Activated T-cell treated with anti-CD3 and anti-CD28 coated beads for 4 hours (primary cell): ENCODE results near the gene HECW1.

Experiments used
- DNase-seq: peaks from one replicate; pipeline ENCODE4 v3.0.0-alpha.2; 2020

Gene HECW1

DNA sequence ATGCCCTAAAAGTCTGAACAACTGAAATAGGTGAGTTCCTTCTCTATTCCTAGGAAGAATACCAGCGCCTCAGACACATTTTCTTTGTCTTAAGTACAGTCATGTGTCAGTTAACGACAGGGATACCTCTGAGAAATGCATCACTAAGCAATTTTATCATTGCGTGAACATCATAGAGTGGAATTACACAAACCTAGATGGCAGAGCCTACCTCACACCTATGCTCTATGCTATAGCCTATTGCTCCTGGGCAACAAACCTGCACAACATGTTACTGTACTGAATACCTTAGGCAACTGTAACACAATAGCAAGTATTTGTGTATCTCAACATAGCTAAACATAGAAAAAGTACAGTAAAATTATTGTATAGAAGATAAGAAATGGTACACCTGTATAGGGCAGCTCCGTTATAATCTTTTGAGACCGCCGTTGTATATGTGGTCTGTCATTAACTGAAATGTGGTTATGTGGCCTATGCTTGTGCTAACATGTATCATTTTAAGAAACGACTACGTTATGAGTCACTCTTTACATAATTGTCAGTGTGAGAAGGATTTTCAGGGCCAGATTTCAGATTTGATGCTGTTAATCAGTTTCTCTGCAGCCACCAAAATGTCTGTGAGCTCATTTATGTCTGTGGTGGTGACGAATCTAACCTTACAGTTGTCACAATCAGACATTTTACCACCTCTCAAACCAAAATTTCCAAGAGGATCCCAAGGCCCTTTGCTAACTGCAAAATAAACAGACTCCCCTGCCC lies 404.3 kb downstream of the HECW1 start:
- DNase-seq, result no peak

DNA sequence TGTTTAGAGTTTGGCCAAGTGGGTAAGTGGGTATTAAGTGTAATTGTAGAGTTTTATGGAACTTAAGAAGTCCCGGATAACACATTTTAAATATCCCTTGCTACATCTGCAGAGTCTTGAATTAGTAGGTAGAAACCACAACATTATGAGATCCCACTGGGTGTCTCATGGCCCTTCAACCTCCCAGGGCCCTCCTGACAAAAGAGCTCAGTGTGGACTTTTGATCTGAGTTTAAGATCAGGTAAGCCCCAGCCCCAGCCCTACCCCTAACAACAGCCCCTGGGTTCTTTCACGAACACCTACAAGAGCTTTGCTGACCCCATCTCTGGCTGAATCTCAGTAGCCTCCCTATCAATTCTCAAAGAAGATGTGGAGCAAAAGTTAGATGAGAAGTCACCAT lies 405.0 kb downstream of the HECW1 start:
- DNase-seq, result no peak

DNA sequence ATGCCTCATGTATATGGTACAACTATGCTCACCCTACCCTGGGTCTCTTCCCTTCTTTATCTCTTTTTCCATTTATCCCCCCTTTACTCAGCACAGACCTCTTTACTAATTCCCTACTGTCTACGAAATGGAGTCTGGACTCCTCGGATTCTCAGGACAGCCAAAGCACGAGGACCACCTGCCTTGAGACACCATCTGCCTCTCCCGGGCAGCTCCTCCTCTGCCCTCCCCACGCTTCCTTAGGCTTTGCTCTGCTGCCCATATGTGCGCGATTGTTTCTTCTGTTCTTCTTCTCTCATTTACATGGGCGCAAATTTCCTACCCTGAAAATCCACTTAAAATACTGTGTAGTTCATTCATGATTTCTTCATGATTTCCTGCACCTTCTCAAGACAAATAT lies 407.8 kb downstream of the HECW1 start:
- DNase-seq, result no peak

DNA sequence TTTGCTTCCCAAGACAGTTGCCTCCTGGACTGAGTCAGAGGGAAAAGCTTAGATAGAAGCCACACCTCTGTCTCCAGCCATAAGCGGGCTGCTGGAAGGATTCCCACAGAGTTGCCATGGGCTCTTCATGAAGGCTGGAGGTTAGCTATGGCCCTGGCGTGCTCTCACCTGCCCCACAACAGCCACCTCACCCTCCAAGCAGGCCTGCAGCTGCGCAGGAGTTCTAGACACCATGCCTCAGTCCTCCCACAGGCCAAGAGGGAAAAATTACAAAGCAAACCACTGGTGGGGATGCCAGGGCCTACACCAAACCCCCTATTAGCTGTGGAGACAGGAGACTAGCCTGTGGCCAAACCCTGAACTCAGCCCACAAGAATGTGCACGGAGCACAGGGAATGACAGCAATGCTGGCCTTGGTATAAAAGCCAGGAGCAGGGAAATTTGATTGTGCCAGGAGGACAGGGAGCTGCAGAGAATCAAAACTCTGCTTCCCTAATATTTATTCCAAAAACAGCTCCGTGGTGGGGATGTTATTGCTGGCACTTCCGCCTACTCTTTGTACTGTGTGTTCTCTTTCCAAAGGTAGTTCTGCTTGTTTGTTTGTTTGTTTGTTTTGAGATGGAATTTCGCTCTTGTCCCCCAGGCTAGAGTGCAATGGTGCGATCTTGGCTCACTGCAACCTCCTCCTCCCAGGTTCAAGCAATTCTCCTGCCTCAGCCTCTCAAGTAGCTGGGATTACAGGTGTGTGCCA lies 410.1 kb downstream of the HECW1 start:
- DNase-seq, result no peak

DNA sequence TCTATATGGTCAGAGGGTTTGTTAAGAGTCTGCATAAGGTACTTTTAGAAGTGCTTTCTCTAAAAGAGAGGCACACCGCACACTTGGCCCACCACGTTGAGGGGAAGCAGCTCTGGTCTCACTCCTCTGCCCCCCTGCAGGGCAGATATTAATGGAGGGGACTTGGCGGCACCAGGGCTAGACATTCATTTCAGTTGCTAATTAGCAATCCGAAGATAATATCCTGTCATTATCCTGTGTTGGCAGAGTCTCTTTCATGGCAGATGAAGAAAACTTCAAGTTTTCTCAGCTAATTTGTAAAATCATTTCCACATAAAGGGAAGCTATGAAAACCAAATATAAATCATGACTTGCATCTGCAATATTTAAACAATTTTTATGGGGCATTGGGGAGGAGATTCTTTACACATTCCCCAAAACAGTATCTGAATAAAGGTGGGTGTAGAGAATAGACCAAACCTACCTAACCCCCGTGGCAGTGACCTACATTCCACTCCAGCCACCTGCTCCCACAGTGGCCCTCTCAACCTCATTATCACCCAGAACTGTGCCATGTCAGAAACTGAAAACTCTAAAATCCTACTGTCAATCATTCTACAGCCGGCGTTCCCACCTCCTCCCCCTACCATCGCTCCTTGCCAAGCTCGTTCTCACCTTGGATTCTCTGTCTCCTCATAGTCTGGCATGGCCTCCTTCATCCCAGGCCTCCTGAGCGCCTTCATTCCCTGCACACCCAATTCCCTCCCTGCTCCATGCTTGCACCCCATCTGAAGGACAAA lies 416.3 kb downstream of the HECW1 start:
- DNase-seq, result no peak

DNA sequence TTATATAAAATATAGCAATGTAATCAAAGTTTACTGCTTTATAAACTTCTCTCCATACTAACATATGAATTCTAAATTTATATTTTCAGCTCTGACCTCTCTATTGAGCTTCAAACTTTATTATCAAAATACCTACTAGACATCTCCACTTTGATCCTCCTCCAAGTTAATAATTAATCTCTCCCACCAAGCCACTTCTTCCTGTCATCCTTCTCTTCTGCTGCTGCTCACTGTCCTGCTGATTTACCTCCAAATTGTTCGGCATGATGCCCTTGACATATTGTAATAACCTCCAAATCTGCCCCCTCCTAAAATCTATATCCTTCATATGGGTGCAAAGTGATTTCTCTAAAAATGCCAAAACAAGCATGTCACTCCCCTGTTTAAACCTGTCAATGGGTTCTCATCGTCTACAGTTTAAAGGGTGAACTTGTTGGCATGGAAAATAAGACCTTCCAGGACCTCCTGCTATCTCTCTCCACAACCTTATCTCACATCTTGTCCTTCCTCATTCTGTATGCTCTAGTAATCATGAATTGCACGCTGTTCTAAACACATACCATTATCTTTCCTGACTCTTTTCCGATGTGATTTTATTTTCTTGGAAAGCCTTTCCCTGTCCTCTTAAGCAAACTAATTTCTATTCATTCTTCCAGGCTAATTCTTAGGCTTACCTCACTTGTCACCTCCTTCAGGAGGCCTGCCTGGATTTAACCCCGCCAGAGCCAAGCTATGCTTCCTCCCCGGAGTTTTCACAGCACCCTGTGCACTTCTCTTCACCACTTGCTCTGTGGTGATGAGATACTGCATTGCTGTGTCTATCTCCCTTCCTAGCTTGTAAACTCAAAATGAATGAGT lies 418.3 kb downstream of the HECW1 start:
- no peak for DNase-seq

DNA sequence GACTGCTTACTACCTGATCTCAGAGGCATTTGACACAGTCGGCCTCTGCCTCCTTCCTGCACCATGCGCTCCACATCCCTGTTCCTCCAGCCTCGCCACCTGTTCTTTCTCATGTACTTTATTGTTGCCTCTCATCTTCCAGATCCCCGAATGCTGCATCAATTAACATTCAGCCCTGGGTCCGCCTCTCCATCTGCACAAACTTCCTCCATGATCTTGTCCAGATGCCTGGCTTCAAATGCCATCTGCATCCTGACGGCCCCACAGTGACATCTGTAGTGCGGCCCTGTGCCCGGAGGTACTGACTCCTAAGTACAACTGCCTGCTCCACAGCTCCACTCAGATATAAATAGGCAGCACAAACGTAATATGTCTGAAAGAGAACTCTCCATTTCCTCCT lies 419.3 kb downstream of the HECW1 start:
- no peak for DNase-seq

DNA sequence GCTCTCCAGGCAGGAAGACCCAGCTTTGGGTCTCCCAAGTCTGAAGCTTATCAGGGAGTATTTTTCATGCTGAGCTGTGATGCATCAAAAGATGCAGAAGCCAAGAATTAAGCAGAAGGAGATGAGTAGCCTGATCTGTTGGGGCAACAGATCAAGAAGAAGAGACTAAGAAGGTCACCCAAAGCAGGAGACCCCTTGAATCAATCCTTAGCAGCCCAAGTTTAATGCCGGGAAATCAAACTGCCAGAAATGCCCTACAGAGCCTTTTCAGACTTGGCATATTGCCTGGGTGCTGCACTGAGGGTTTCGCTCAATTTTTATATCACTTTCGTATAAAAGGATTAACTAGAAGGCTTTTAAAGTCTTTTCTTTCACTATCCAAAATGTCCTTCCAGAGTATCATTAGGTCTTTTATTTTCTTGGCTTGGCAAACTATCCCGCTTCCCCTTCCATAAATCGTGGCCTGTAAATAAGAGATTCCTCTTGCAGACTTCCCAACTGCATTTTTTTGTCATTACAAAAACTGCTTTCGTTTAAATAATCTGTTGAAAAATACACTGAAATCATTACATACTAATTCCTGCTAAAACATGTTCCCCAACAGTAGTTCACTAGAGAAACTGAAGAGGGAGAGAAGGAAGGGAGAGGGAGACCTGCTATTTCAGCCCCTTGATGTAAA lies 421.5 kb downstream of the HECW1 start:
- DNase-seq, result no peak

DNA sequence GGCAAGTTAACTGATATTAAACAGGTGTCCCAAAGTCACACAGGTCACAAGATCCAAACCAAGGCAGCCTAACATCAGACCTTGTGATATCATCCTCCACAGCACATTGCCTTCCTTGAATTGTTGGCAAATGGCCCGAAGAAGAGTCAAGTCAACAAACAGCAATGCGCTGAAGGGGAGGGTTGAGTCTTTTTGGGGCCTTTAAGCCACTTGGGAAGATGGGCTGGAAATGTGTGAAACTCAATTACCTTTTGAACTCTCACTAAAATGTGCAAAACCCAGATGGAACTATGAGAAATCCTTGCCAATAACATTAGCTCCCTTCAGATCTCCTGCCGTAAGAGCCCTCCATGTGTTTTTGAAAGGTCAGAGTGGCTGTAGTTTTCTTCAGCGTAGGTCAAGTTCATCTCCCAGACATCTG lies 422.6 kb downstream of the HECW1 start:
- DNase-seq, result no peak

DNA sequence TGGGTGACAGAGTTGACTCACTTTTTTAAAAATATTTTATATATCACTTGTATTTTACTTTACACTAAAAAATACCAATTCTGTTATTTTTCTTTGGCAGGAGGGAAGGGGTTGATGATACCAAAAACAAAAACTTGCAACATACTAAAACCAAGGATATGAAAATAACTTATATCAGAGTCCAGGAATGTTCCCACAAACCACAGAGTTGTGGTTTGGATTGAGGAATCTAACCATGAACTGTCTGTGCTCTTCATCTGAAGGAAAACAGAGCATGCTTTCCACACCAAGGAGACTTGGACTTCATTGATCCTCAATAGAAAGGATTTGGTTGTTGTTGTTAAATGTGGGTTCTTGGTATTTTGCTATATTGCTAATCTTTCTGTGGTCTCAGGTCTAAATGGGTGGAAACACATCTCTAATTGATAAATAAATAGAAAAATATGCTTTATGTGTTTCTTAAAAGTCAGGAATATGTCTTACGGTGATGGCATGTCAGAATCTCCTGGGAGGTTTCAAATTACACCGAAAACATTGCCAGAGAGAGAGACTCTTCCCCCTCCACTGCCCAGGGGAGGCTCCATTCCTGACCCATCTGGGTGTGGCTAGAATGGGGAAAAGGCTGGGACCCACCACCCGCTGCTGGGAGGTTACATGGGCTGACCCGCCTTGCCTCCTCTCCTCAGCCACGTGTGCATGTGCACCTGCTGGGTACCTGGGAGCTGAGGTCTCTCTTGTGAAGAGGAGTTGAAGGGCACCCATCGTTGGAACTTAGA lies 423.6 kb downstream of the HECW1 start:
- no peak for DNase-seq

DNA sequence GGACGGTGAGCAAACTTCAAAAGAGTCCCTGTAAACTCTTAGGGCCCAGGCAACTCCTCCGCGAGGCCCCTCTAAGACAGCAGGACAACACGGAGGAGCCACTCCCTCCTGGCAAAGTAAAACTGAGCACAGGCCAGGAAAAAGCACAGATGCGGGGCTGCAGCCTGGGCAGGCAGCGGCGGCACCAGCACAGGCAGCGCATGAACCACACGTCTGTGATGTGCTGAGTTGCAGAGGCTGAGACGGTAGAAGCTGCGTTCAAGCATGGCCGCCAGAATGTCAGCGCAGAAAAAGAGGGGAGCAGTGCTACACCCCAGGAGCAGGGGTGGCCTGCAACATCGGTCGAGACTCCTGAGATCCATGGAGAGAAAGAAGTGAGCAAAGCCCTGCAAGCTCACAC lies 424.3 kb downstream of the HECW1 start:
- DNase-seq, result no peak

DNA sequence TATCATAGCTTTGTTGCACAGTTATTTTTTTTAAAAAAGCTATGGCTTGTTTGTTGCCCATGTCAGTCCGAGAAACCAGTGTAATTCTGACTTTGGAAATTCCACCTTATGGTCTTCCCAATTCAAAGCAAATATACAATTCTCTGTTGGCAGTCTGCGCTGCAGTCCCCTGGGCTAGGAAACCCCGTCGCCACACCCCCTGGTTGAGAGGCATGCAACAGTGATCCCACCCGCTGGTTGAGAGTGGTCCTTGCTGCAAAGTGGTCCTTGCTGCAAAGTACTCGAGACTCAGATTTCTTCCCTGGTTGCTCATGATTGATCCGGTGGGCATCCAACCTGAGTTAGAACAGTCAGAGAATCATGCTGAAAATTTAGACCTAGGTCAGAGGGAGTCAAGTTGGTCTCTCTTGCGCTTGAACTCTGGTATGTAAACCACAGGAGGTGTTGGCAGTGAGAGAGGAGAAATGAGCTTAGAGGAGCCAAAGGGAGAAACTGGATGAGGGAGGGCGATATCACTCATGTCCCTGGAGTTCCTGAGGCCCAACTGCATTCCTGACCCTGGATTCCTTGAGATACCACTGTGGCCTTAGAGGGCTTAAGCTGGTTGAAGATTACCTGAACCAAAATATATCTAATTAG lies 425.4 kb downstream of the HECW1 start:
- DNase-seq, result no peak

DNA sequence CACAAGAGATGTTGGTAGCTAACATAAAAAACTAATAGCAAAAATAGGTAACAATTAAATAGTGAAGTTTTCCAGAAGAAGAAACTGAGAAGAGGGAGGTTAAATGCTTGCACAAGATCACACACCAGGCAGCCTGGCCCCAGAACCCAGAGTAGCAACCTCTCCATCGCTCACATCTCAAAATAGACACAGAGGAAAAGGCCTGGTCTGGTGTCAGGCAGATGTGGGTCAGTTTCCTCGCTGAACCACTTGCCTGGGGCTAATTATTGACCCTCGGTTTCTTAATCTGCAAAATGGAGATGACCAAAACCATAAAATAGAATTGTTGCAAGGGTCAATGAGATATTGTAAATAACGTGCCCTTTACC lies 425.9 kb downstream of the HECW1 start:
- DNase-seq, result no peak

DNA sequence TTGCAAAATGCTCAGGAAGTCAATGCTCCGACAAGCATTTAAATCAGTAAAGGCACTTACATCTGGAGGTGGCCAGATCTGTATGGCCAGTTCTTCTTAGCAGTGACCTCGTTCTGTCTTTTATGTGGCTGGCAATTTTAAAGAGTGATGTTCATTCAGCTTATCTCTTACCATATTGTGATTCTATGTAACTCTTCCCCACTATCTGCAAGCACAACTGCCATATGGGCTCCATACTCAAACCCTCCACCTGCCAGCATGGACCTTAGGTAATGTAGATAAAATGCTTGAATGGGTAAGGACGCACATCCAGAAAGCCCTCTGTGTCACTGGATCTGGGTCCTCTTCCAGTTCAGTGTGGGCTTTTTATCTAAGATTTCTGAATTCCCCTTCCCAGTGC lies 428.0 kb downstream of the HECW1 start:
- DNase-seq, result no peak

DNA sequence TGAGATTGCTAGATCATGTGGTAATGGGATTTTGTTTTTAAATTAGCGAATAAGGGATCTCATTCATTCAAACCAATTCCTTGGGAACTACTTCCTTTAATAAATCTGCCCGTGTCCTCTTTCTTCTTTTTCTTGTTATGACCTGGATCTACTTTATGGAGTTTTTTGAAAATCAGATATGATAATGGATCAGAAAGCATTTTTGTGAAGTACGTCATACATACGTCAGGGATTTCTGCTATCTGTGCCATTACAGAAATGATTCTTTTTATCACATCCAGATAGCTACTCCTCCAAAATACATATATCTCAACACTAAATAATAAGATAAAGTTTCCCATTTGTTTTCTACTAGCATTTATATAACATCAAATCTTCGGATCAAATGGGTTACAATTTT lies 430.3 kb downstream of the HECW1 start:
- no peak for DNase-seq

DNA sequence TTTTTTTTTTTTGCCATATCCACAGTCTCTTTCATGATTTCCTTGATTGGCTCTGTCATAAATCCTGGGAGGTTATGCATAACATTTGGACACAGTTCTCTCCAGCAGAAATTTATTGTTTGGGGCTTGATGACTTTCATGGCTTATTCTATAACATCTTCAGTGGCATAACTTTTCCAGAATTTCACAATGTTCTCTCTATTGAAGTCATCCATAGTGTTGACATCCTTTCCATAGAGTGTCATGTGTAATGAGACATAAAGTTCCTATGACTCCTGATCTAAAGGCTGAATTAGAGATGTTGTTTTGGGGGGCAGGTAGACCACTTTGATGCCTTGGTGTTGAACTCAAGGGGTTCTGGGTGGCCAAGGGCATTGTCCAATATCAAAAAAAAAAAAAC lies 433.8 kb downstream of the HECW1 start:
- DNase-seq, result no peak

DNA sequence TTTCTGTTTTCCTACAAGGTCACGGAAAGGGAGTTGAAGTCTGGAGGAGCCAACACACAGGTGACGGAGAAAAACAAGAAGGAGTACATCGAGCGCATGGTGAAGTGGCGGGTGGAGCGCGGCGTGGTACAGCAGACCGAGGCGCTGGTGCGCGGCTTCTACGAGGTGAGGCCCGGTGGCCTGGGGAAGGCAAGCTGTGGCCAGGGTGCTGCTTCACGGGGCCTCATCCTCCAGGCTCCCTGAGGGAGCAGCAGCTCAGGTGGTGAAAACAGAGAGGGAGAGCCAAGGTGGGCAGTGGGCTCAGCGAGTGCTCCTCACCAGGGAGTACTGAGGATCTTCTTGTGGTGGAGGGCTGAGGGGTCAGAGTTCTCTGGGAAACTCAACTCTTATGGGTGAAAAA lies 438.0 kb downstream of the HECW1 start:
- no peak for DNase-seq

DNA sequence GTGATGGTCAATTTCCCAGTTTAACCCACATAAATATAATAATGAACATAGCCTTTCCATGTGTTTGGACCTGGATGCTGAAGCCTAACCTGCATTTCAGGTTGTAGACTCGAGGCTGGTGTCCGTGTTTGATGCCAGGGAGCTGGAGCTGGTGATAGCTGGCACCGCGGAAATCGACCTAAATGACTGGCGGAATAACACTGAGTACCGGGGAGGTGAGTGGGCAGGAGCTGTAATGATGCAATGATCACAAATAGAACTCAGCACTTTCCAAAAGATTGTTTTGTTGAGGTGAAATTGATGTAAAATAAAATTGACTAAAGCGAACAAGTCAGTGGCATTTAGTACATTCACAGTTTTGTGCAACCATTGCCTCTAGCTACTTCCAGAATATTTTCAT lies 439.7 kb downstream of the HECW1 start:
- DNase-seq, result no peak

DNA sequence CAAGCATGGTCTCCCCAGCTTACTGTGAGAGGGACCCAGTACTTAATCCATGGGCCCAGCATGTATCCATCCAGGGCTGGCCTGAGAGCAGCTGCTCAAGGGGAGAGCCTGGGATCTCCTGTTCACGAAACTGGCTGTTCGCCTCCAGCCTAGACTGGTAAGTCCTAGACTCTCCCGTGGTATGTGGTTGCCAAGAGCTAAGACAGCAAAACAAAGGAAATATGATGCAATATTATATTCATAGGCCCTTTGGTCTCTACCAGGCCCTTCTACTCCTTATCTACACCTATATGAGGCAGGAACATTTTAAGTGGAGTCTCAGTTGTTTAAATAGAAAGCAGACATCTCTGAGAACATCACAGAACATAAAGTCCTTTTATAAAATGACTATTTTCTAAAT lies 441.6 kb downstream of the HECW1 start:
- DNase-seq, result no peak

DNA sequence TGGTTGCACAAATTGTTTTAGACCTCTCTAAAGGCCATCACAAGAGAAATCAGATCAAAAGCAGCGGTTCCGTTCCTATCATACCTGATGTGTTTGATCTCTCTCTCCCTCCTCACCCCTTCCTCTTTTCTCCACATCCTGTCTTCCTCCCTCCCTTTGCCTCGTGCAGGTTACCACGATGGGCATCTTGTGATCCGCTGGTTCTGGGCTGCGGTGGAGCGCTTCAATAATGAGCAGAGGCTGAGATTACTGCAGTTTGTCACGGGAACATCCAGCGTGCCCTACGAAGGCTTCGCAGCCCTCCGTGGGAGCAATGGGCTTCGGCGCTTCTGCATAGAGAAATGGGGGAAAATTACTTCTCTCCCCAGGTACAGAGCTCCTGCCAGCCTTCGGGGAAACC lies 442.0 kb downstream of the HECW1 start:
- no peak for DNase-seq
